ENCODE data around the gene NPR2. TPM values are rescaled to one million over a fixed set of nuclear protein-coding genes. Genes with fewer than 3 reads are reported as not detected.

The NPR2 gene
- polyA plus RNA-seq, 2 donors, result 3.8 to 5.1 TPM

- peaks cover 2 to 5% of the 10 kb centered on the region in 2 donors for H3K4me1 ChIP-seq (ENCODE audit: control insufficient read depth in 2 of 2, insufficient read depth in 2 of 2, low read length in 1 of 2)
- H3K27me3 ChIP-seq (ENCODE audit: control insufficient read depth in 1 of 2, insufficient read depth in 2 of 2, low read length in 2 of 2), result no peaks in the 10 kb centered on the region
- H3K27ac ChIP-seq (ENCODE audit: low read depth in 2 of 2, low read length in 1 of 2), result peak overlapping the region in 1 of 2 donors; percentile 86
- H3K4me3 ChIP-seq (ENCODE audit: low read depth in 1 of 2, low read length in 2 of 2), result peak overlapping the region in 1 of 2 donors; percentile 81
- H3K36me3 ChIP-seq (ENCODE audit: control insufficient read depth in 2 of 2, insufficient read depth in 2 of 2, low read length in 1 of 2), result peaks cover 12 to 31% of the 10 kb centered on the region in 2 donors
- 56 to 57% methylated on average over 4 of the region's 4 CpGs for WGBS, 2 donors
- H3K9me3 ChIP-seq (ENCODE audit: control insufficient read depth in 2 of 2, insufficient read depth in 1 of 2, low read depth in 1 of 2, low read length in 1 of 2), result no peaks in the 10 kb centered on the region
These were observed 41.2 kb upstream of the NPR2 start for GRCh38 chr9:35750256-35750531.

GRCh38 chr9:35753466-35753865 is 37.9 kb upstream of the NPR2 start:
- H3K27me3 ChIP-seq (ENCODE audit: control insufficient read depth in 1 of 2, insufficient read depth in 2 of 2, low read length in 2 of 2), result no peaks in the 10 kb centered on the region
- H3K4me3 ChIP-seq (ENCODE audit: low read depth in 1 of 2, low read length in 2 of 2), result no peak overlapping the region
- 91% methylated on average over 5 of the region's 5 CpGs for WGBS, 2 donors
- no peak overlapping the region for H3K27ac ChIP-seq (ENCODE audit: low read depth in 2 of 2, low read length in 1 of 2)
- H3K9me3 ChIP-seq (ENCODE audit: control insufficient read depth in 2 of 2, insufficient read depth in 1 of 2, low read depth in 1 of 2, low read length in 1 of 2), result no peaks in the 10 kb centered on the region
- peaks cover 0 to 13% of the 10 kb centered on the region in 2 donors for H3K4me1 ChIP-seq (ENCODE audit: control insufficient read depth in 2 of 2, insufficient read depth in 2 of 2, low read length in 1 of 2)
- H3K36me3 ChIP-seq (ENCODE audit: control insufficient read depth in 2 of 2, insufficient read depth in 2 of 2, low read length in 1 of 2), result peaks cover 12 to 31% of the 10 kb centered on the region in 2 donors

- H3K27me3 ChIP-seq (ENCODE audit: control insufficient read depth in 1 of 2, insufficient read depth in 2 of 2, low read length in 2 of 2), result no peaks in the 10 kb centered on the region
- H3K36me3 ChIP-seq (ENCODE audit: control insufficient read depth in 2 of 2, insufficient read depth in 2 of 2, low read length in 1 of 2), result peaks cover 12 to 31% of the 10 kb centered on the region in 2 donors
- H3K27ac ChIP-seq (ENCODE audit: low read depth in 2 of 2, low read length in 1 of 2), result no peak within 1 kb of the TSS
- H3K9me3 ChIP-seq (ENCODE audit: control insufficient read depth in 2 of 2, insufficient read depth in 1 of 2, low read depth in 1 of 2, low read length in 1 of 2), result no peaks in the 10 kb centered on the region
- H3K4me1 ChIP-seq (ENCODE audit: control insufficient read depth in 2 of 2, insufficient read depth in 2 of 2, low read length in 1 of 2), result peaks cover 0 to 13% of the 10 kb centered on the region in 2 donors
- H3K4me3 ChIP-seq (ENCODE audit: low read depth in 1 of 2, low read length in 2 of 2), result no peak within 1 kb of the TSS
- WGBS, 2 donors, result 51 to 84% methylated on average over 2 to 3 of the region's 3 CpGs
These were observed 37.1 kb upstream of the NPR2 start, which contains the start of gene MSMP for GRCh38 chr9:35754264-35754663. MSMP (minus strand) TSS chr9:35754276; CDS start chr9:35754129, 147 bp downstream.

GRCh38 chr9:35755071-35755470 is 36.3 kb upstream of the NPR2 start:
- peaks cover 12 to 31% of the 10 kb centered on the region in 2 donors for H3K36me3 ChIP-seq (ENCODE audit: control insufficient read depth in 2 of 2, insufficient read depth in 2 of 2, low read length in 1 of 2)
- WGBS, 2 donors, result 94 to 95% methylated on average over 4 of the region's 4 CpGs

GRCh38 chr9:35756275-35757225 is 34.8 kb upstream of the NPR2 start:
- H3K9me3 ChIP-seq (ENCODE audit: control insufficient read depth in 2 of 2, insufficient read depth in 1 of 2, low read depth in 1 of 2, low read length in 1 of 2), result no peaks in the 10 kb centered on the region
- whole genome bisulfite sequencing, 2 donors, result 12 to 14% methylated on average over 43 to 48 of the region's 48 CpGs
- no peaks in the 10 kb centered on the region for H3K27me3 ChIP-seq (ENCODE audit: control insufficient read depth in 1 of 2, insufficient read depth in 2 of 2, low read length in 2 of 2)
- peaks cover 0 to 11% of the 10 kb centered on the region in 2 donors for H3K4me1 ChIP-seq (ENCODE audit: control insufficient read depth in 2 of 2, insufficient read depth in 2 of 2, low read length in 1 of 2)
- H3K36me3 ChIP-seq (ENCODE audit: control insufficient read depth in 2 of 2, insufficient read depth in 2 of 2, low read length in 1 of 2), result peaks cover 9 to 24% of the 10 kb centered on the region in 2 donors
- H3K27ac ChIP-seq (ENCODE audit: low read depth in 2 of 2, low read length in 1 of 2), result peak overlapping the region; percentile 74 to 82
- H3K4me3 ChIP-seq (ENCODE audit: low read depth in 1 of 2, low read length in 2 of 2), result peak overlapping the region; percentile 43 to 51

More at GRCh38 chr9:35755071-35755470, 36.3 kb upstream of the NPR2 start:
- peaks cover 0 to 12% of the 10 kb centered on the region in 2 donors for H3K4me1 ChIP-seq (ENCODE audit: control insufficient read depth in 2 of 2, insufficient read depth in 2 of 2, low read length in 1 of 2)
- H3K4me3 ChIP-seq (ENCODE audit: low read depth in 1 of 2, low read length in 2 of 2), result no peak overlapping the region
- no peaks in the 10 kb centered on the region for H3K9me3 ChIP-seq (ENCODE audit: control insufficient read depth in 2 of 2, insufficient read depth in 1 of 2, low read depth in 1 of 2, low read length in 1 of 2)
- H3K27ac ChIP-seq (ENCODE audit: low read depth in 2 of 2, low read length in 1 of 2), result no peak overlapping the region
- no peaks in the 10 kb centered on the region for H3K27me3 ChIP-seq (ENCODE audit: control insufficient read depth in 1 of 2, insufficient read depth in 2 of 2, low read length in 2 of 2)

- peak overlapping the region; percentile 74 to 82 for H3K27ac ChIP-seq (ENCODE audit: low read depth in 2 of 2, low read length in 1 of 2)
- WGBS, 2 donors, result 3 to 4% methylated on average over 20 of the region's 20 CpGs
- peaks cover 9 to 19% of the 10 kb centered on the region in 2 donors for H3K36me3 ChIP-seq (ENCODE audit: control insufficient read depth in 2 of 2, insufficient read depth in 2 of 2, low read length in 1 of 2)
- no peaks in the 10 kb centered on the region for H3K27me3 ChIP-seq (ENCODE audit: control insufficient read depth in 1 of 2, insufficient read depth in 2 of 2, low read length in 2 of 2)
- H3K4me1 ChIP-seq (ENCODE audit: control insufficient read depth in 2 of 2, insufficient read depth in 2 of 2, low read length in 1 of 2), result peaks cover 0 to 11% of the 10 kb centered on the region in 2 donors
- H3K4me3 ChIP-seq (ENCODE audit: low read depth in 1 of 2, low read length in 2 of 2), result peak overlapping the region; percentile 43 to 51
- H3K9me3 ChIP-seq (ENCODE audit: control insufficient read depth in 2 of 2, insufficient read depth in 1 of 2, low read depth in 1 of 2, low read length in 1 of 2), result no peaks in the 10 kb centered on the region
These were observed 34.0 kb upstream of the NPR2 start for GRCh38 chr9:35757226-35757891.

GRCh38 chr9:35757892-35758275 is 33.5 kb upstream of the NPR2 start:
- Histone ChIP-seq H3K27ac (ENCODE audit: low read depth in 2 of 2, low read length in 1 of 2) (no peak overlapping the region), H3K9me3 (ENCODE audit: control insufficient read depth in 2 of 2, insufficient read depth in 1 of 2, low read depth in 1 of 2, low read length in 1 of 2) (no peaks in the 10 kb centered on the region), H3K4me3 (ENCODE audit: low read depth in 1 of 2, low read length in 2 of 2) (no peak overlapping the region), H3K27me3 (ENCODE audit: control insufficient read depth in 1 of 2, insufficient read depth in 2 of 2, low read length in 2 of 2) (no peaks in the 10 kb centered on the region), H3K4me1 (ENCODE audit: control insufficient read depth in 2 of 2, insufficient read depth in 2 of 2, low read length in 1 of 2) (peaks cover 0 to 11% of the 10 kb centered on the region in 2 donors), H3K36me3 (ENCODE audit: control insufficient read depth in 2 of 2, insufficient read depth in 2 of 2, low read length in 1 of 2) (peaks cover 6 to 14% of the 10 kb centered on the region in 2 donors)

GRCh38 chr9:35758475-35759050 is 32.8 kb upstream of the NPR2 start:
- no peak overlapping the region for H3K27ac ChIP-seq (ENCODE audit: low read depth in 2 of 2, low read length in 1 of 2)
- H3K27me3 ChIP-seq (ENCODE audit: control insufficient read depth in 1 of 2, insufficient read depth in 2 of 2, low read length in 2 of 2), result no peaks in the 10 kb centered on the region
- no peaks in the 10 kb centered on the region for H3K9me3 ChIP-seq (ENCODE audit: control insufficient read depth in 2 of 2, insufficient read depth in 1 of 2, low read depth in 1 of 2, low read length in 1 of 2)
- no peak overlapping the region for H3K4me3 ChIP-seq (ENCODE audit: low read depth in 1 of 2, low read length in 2 of 2)
- 55 to 67% methylated on average over 3 of the region's 3 CpGs for WGBS, 2 donors
- H3K36me3 ChIP-seq (ENCODE audit: control insufficient read depth in 2 of 2, insufficient read depth in 2 of 2, low read length in 1 of 2), result peaks cover 3 to 8% of the 10 kb centered on the region in 2 donors
- peaks cover 0 to 11% of the 10 kb centered on the region in 2 donors for H3K4me1 ChIP-seq (ENCODE audit: control insufficient read depth in 2 of 2, insufficient read depth in 2 of 2, low read length in 1 of 2)

GRCh38 chr9:35759795-35760194 is 31.6 kb upstream of the NPR2 start:
- WGBS, 2 donors, result 94 to 95% methylated on average over 4 of the region's 4 CpGs
- H3K4me1 ChIP-seq (ENCODE audit: control insufficient read depth in 2 of 2, insufficient read depth in 2 of 2, low read length in 1 of 2), result peaks cover 0 to 11% of the 10 kb centered on the region in 2 donors
- H3K4me3 ChIP-seq (ENCODE audit: low read depth in 1 of 2, low read length in 2 of 2), result no peak overlapping the region
- H3K36me3 ChIP-seq (ENCODE audit: control insufficient read depth in 2 of 2, insufficient read depth in 2 of 2, low read length in 1 of 2), result peaks cover 0 to 2% of the 10 kb centered on the region in 2 donors
- H3K27ac ChIP-seq (ENCODE audit: low read depth in 2 of 2, low read length in 1 of 2), result no peak overlapping the region
- H3K27me3 ChIP-seq (ENCODE audit: control insufficient read depth in 1 of 2, insufficient read depth in 2 of 2, low read length in 2 of 2), result no peaks in the 10 kb centered on the region
- H3K9me3 ChIP-seq (ENCODE audit: control insufficient read depth in 2 of 2, insufficient read depth in 1 of 2, low read depth in 1 of 2, low read length in 1 of 2), result no peaks in the 10 kb centered on the region
